GM18951 (cell line): ENCODE results near the gene TBC1D22A.

Source experiments
- POLR2A ChIP-seq: IDR thresholded peaks from 4 replicates; pipeline ENCODE4 v1.6.1; 2011; ENCODE audit warnings: mild to moderate bottlenecking; ENCODE audit not compliant: insufficient read length, insufficient read depth; ENCODE audit errors: extremely low read depth
- in situ Hi-C: fragments of 300-500 bp; cut with MboI; formaldehyde crosslinking; loops from one replicate; pipeline ENCODE4 v1.12.0; 2022; ENCODE audit warnings: low sequenced_read_pairs, mixed read lengths, inconsistent platforms; ENCODE audit not compliant: unreplicated experiment

Gene TBC1D22A

DNA sequence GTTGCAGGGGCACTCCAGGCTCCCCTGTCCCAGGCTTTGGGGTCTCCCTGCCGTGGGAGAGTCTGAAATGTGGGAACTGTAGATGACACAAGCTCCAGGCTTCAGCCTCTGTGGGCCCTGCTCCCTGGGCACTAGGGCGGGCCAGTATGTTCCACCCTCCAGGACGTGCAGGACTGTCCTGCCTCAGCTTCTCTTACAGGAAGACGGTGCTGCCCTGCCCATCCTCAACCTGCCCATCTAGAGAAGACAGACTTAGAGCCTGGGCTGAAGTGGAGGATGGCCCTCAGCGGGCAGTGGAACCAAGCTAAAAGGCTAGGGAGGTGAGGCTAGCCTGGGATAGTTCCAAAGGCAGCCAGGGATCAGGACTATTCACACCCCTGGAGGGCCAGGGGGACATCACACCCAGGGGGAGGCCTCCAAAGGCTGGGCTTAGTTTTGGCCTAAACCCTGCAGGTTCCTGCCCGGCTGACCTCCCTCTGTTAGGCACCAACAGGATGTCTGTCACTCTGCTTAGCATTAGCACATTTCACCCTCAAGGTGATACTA lies 20.4 kb upstream of the TBC1D22A start:
- TF ChIP-seq POLR2A, result no peak
- in situ Hi-C loops, result no loop called here

DNA sequence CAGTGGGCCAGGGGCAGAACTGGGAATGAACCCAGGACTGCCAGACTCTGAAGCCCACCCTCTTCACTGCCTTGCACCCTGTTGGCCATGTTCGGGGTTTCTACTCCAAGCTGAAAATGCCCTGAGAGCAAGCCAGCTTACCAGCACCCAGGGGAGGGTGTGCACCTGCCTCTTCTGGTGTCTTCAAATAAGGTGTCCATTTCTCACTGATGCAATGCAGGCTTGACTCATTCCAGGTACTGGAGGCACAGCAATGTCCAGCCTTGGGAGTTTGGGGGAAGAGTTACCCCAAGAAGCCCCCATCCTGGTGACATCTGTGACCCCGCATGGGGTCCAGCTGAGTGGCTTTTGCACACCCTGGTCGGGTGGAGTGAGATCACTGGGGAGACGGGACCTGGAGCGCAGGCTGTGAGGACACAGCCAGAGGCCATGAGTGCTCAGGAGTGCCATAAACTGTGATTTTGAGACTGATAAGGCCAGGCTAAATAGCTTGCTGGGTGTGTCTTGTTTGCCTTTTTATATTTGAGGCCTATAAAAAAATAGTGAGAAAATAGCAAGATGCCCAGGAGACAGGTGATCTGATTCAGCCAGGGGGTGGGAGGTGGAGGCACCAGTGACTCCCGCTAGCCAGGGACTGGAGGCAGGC lies 19.8 kb upstream of the TBC1D22A start:
- TF ChIP-seq POLR2A, result no peak
- in situ Hi-C loops, result no loop called here

DNA sequence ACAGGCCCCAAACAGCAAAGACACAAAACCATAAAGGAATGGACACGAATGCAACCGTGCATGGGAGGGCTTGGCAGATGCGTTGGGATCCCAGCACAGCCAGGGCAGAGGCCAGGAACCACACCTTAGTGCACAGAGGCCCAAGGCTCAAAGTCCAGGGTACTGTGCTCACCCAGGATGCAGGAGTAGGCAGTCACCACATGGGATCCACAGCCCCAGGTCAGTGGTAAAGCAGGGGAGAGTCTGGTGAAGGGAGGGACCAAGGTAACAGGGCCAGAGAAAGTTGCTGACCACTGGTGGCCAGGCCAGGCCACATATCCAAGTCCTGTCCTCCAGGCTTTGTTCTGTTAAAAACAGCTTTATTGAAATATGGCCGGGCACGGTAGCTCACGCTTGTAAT lies 17.9 kb upstream of the TBC1D22A start:
- in situ Hi-C loops, result no loop called here
- TF ChIP-seq POLR2A, result no peak

DNA sequence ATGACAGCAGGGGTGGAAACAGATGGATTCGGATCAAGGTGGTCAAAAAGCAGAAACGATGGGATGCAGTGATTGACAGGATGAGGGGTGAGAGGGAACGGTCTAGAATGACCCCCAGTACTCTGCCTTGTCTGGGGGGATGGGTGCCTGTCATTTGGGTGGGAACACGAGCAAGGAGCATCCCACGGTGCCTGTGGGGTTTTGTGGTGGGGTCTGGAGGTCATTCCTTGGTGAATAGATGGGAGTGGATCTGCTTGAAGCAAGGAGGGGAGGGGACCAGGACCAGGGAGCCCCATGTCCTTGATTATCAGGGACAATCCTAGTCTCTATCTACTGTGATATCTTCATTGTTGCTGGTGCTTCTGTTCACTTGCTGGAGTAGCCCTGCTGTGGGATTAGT lies 16.3 kb upstream of the TBC1D22A start:
- in situ Hi-C loops, result no loop called here
- TF ChIP-seq POLR2A, result no peak

DNA sequence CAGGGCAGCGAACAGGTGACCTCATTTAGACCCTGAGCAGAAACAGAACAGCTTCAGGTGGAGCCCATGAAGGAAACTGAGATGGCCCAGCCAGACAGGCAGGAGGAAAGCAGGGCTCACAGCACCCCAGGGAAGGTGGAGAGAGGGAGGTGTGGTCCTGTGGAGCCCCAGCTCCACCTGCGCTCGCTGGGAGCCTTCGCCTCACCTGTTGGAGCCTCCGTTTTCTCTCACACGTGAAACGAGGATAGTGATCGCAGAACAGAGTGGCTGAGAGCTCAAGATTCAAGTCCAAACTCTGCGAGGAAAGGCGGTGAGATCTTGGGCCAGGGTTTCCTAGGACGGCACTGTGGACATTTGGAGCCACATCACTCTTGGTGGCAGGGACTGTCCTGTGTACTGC lies 15.8 kb upstream of the TBC1D22A start:
- in situ Hi-C loops, result no loop called here
- TF ChIP-seq POLR2A, result no peak

DNA sequence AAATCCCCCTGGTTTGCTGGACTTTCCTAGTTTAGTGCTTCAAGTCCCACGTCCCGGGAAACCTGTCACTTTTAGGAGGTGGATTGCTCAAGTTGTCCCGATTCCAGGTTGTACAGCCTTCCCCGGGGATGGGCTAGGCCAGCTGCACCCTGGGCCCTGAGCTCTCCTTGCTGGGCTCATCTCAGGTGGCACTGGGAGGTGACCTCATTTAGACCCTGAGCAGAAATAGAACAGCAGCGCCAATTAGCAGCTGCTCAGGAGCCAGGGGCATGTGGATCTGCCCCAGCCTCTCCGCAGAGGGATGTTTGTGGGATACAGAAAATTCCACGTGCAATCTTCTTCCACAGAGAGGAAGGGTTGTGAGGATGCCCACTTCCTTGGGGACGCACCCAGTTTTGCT lies 14.8 kb upstream of the TBC1D22A start:
- in situ Hi-C loops, result no loop called here
- no peak for TF ChIP-seq POLR2A

DNA sequence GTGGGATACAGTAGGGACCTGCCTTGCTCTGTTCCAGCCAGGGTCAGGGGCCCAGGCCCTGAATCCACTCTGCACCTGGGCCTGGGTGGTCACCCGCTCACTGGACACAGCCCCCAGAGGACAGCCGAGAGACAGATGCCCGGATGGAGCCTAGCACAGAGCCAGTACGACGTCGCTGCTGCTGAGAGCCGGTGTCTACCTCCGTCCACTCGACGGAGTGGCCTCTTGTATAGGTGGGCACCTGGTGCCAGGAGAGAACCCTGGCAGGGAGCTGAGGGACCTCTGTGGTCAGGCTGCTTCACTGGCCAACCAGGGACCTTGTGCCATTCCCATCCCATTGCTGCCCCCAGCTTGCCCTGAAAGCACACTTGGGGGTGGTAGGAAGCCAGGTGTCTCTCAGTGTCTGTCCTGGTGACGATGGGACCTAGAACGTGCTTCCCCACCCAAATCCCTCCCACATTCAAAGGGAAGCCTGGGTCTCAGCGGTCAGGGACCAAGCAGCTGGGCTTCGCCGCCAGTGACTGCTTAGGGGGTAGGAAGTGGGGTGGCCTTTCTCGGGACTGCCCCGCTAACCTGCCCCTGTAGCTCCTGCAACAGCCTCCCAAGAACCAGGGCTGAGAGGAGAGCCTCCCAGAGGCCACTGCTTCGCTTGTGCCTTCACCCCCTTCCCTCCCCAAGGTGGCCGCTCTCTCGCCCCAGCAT lies 14.1 kb upstream of the TBC1D22A start:
- in situ Hi-C loops, result no loop called here
- no peak for TF ChIP-seq POLR2A

DNA sequence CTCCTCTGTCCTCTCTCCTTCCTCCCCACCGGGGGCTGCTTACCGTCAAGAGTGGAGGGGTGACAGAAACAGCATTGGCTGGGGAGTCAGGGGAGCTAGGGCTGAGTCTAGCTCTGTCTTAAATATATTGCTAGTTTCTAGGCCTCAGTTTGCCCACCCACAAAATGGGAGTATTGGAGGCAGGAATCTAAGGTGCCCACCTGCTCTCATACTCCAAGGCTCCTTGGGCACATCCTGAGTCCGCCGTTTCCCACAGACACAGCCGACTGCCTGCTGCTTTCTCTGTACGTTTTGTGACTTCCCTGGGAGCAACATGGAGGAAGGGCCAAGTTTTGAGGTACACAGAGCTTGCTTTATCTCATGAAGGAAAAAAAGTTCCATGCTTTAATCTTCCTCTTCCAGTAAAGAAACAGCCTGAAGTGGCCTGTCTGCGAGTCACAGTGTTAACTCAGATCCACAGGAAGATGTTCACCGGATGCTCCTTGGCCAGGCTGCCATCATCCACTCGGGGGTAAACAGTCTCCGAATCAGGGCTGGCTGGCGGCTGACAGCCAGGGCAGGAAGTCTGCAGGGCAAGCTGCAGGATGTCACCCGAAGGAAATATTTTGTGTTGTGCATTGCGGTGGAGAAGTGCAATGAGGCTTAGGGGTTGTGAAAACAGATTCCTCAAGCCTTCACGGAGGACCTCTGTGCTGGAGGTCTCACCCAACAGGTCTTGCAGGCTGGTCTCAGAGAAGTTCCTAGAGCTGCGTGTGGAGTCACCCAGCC lies 13.4 kb upstream of the TBC1D22A start:
- no peak for TF ChIP-seq POLR2A
- in situ Hi-C loops, result no loop called here

DNA sequence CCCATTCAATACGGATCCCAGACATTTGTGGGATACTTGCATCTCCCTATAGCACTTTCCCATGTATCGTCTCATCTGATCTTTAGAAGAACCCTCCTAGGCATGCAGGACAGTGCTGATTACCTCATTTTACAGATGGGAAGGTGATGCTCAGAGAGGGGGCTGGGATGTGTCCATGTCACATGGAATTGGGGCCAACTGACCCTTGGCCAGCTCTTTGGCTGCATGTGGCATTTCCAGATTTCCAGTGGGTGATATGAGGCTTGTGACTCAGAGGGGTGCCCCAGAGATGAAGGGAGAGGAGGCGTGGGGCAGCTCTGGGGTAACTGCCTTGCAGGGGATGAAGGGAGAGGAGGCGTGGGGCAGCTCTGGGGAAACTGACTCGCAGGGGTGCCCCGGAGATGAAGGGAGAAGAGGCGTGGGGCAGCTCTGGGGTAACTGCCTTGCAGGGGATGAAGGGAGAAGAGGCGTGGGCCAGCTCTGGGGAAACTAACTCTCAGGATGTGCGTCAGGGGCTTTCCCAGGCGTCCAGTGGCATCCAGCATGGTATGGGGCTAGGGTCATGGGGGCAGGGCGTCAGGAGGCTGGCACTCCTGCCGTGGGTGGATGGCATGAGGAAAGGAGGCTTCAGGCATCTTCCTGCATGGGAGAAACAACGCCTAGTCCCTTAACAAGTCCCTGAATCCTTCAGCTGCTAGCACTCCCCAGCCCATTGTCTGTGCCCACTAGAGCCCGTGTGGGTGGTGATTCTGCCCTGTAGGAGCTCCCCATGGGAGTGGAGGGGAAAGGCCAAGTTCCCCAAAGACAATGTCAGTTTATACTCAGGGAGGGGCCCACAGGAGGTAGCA lies 12.5 kb upstream of the TBC1D22A start:
- TF ChIP-seq POLR2A, result no peak
- in situ Hi-C loops, result no loop called here

DNA sequence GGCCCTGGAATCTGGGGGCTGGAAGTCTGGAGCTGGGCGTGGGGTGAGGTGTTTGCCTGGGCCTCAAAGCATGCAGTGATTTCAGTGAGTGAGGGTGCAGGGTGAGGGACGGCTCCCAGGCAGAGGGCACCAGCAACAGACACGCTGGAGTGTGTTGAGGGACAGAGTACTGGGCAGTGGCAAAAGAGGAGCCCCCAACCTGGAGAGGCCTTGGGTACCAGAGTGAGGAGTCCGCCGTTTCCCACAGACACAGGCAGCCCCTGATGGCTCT lies 12.0 kb upstream of the TBC1D22A start:
- no peak for TF ChIP-seq POLR2A
- in situ Hi-C loops, result no loop called here

DNA sequence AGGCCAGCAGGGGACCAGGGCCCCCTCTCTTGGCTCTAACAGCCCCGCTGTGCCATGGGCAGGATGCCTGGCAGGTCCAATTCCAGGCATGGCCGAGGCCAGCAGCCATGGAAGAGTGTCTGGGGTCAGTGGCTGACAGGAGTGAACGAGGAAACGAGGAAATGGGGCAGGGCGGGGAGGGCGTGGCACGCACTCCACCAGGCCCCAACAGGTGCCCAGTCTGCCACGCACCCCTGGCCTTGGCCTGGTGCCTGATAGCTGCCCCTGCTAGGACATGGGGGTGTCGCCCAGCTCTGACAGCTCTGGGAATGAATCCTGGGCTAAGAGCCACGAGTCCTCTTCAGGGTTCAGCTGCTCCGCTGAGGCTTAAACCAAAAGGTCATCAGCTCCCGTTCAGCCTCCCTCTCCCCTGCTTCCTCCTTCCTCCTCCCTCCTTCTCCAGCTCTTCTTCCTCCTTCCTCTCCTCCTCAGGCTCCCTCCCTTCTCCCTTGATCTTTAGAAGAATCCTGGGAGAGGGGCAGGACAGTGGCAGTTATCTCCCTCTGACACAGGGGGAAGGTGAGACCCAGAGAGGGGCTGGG lies 11.5 kb upstream of the TBC1D22A start:
- in situ Hi-C loops, result no loop called here
- no peak for TF ChIP-seq POLR2A

DNA sequence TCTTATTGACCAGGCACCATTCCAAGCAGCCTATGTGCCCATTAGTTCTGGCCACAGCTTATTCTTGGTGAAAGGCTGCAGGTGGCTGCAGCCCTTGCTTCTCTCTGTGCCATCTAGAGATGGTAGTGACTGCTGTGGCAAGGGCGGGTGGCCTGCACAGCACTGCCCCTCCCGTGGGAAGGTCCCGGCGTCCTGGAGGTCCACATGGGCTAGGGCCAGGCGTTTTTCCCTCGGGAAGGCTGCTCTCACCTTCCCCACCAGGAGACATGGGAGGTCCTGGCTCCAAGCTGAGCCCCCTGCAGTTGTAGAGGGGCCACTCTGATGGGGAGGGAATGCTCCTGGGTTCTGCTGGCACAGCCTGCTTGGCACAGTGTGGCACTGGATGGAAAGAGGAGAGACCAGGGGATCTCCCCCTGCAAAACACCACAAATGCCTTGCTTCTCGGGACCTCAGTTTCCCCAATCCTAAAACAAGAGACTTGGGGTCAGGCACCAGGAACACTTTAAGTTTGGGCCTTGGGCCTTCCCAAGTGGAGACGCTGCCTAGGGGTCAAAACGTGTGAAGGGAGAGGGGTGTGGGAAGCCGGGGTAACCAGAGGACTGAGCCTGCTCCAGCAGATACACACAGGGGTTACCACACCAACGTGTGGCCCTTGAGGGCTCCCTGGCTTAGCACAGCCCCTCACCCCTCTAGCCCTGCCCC lies 10.0 kb upstream of the TBC1D22A start:
- in situ Hi-C loops, result no loop called here
- TF ChIP-seq POLR2A, result no peak
